BLaER1 treated with 17β-estradiol and CSF1 and Interleukin-3, amounts not matched to agents 10 nM and 100 nM (cell line): ENCODE results near the gene PGGT1B.

Source experiments
- H3K27ac ChIP-seq, 11 experiments: shearing (Covaris generic); formaldehyde crosslinking; 2 replicates each; pipeline ENCODE4 v1.8.1; 2022
- H3K27me3 ChIP-seq, 11 experiments: shearing (Covaris generic); formaldehyde crosslinking; 2 replicates each; pipeline ENCODE4 v1.8.1; 2022
- H3K36me3 ChIP-seq, 11 experiments: shearing (Covaris generic); formaldehyde crosslinking; 2 replicates each; pipeline ENCODE4 v1.8.1; 2022
- H3K4me1 ChIP-seq, 10 experiments: shearing (Covaris generic); formaldehyde crosslinking; 2 replicates each; pipeline ENCODE4 v1.8.1; 2022
- H3K4me2 ChIP-seq, 11 experiments: shearing (Covaris generic); formaldehyde crosslinking; 2 replicates each; pipeline ENCODE4 v1.8.1; 2022
- H3K4me3 ChIP-seq, 10 experiments: shearing (Covaris generic); formaldehyde crosslinking; 2 replicates each; pipeline ENCODE4 v1.8.1; 2022
- H3K9ac ChIP-seq, 11 experiments: shearing (Covaris generic); formaldehyde crosslinking; 2 replicates each; pipeline ENCODE4 v1.8.1; 2022
- H3K9me3 ChIP-seq, 11 experiments: shearing (Covaris generic); formaldehyde crosslinking; replicated peaks in 1 of 11; 2 replicates each; pipeline ENCODE4 v1.8.1; 2022
- H4K20me1 ChIP-seq, 11 experiments: shearing (Covaris generic); formaldehyde crosslinking; 2 replicates each; pipeline ENCODE4 v1.8.1; 2022
- Cebpa-rat ChIP-seq, 11 experiments: shearing (Covaris generic); IDR thresholded peaks; 2 replicates each; pipeline ENCODE4 v1.8.1; 2022

Gene PGGT1B

DNA sequence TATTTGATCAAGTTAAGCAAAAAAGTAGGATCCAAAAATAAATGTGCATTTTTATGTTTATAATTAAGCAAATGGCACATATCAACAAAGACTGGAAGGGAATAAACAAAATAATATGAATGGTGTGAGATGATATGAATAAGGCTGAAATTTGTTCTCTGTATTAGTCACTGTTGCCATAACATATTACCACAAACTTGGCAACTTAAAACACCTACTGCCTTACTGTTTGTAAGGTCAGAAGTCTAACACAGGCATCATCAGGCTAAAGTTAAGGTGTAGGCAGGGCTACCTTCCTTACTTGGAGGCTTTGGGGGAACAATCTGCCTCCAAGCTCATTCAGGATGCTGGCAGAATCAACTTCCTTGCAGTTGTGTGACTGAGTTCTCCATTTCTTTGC lies 19.3 kb downstream of the PGGT1B start:
- Histone ChIP-seq H3K9ac (no peak overlapping the region), H3K27ac (no peak overlapping the region), H3K36me3 (peaks cover 31 to 50% (median 38%) of the 10 kb centered on the region in 11 experiments), H3K4me2 (no peak overlapping the region), H3K4me3 (no peak overlapping the region), H3K27me3 (no peaks in the 10 kb centered on the region), H3K9me3 (no peaks in the 10 kb centered on the region), H3K4me1 (peaks cover 0 to 10% (median 0%) of the 10 kb centered on the region in 10 experiments; a peak in 6 of 20 replicates), H4K20me1 (peaks cover 12 to 64% (median 41%) of the 10 kb centered on the region in 11 experiments; a peak in 17 of 22 replicates)
- no peak for TF ChIP-seq Cebpa-rat (IDR thresholded peaks at IDR 0.05)

GRCh38 chr5:115241881-115242642 lies 20.6 kb downstream of the PGGT1B start:
- no peak overlapping the region for H3K4me3 ChIP-seq
- no peak overlapping the region for H3K9ac ChIP-seq
- no peak for TF ChIP-seq Cebpa-rat (IDR thresholded peaks at IDR 0.05)
- H3K27me3 ChIP-seq, result no peaks in the 10 kb centered on the region
- H4K20me1 ChIP-seq, result peaks cover 5 to 55% (median 32%) of the 10 kb centered on the region in 11 experiments; a peak in 17 of 22 replicates
- peak overlapping the region in 3 of 11 experiments; percentile 20 to 31 (median 21); a peak in 2 of 22 replicates for H3K4me2 ChIP-seq
- H3K36me3 ChIP-seq, result peaks cover 36 to 59% (median 45%) of the 10 kb centered on the region in 11 experiments
- no peaks in the 10 kb centered on the region for H3K9me3 ChIP-seq
- no peak overlapping the region for H3K27ac ChIP-seq
- H3K4me1 ChIP-seq, result peaks cover 0 to 10% (median 0%) of the 10 kb centered on the region in 10 experiments; a peak in 6 of 20 replicates

DNA sequence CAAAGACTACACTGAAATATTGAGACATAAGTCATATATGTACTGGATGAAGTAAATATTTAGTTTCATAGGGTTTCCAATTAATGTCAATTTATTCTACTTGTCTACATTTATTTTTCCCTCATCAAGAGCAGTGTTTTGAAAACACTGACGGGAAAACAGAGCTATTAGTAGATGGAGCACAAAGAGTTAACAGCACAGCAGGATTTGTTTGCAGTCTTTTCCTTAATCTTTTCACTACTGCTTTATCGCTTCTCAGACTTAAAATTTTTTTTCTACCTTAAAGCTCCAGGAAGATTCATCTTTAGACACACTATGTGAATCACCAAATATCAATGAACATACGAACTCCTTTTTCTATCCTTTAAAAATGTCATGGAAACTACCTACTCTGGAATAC lies 25.6 kb downstream of the PGGT1B start:
- Histone ChIP-seq H4K20me1 (peaks cover 0 to 26% (median 0%) of the 10 kb centered on the region in 11 experiments; a peak in 6 of 22 replicates), H3K36me3 (peaks cover 48 to 100% (median 79%) of the 10 kb centered on the region in 11 experiments), H3K4me3 (no peak overlapping the region), H3K4me2 (no peak overlapping the region), H3K27me3 (no peaks in the 10 kb centered on the region), H3K27ac (no peak overlapping the region), H3K9me3 (no peaks in the 10 kb centered on the region), H3K9ac (no peak overlapping the region), H3K4me1 (peaks cover 0 to 2% (median 0%) of the 10 kb centered on the region in 10 experiments; a peak in 2 of 20 replicates)
- no peak for TF ChIP-seq Cebpa-rat (IDR thresholded peaks at IDR 0.05)

DNA sequence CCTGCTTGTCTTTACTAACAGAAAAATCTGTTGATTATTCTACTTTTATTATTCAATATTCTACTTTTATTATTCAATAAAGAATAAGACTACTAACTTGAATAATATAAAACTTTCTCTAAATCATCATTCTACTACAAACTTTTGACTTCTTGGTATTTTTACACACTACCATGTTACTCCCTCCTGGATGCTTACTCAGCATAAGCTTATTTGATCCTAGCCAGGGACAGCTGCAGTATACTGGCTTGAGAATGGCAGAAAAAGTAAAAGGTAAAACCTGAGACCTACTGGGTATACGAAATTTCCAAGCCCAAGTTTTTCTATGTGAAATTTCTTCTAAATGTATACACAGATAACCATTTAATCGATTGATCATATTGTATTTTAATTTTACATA lies 26.1 kb downstream of the PGGT1B start:
- Histone ChIP-seq H3K9me3 (no peaks in the 10 kb centered on the region), H3K9ac (no peak overlapping the region), H3K4me2 (no peak overlapping the region), H3K4me3 (no peak overlapping the region), H4K20me1 (peaks cover 0 to 26% (median 0%) of the 10 kb centered on the region in 11 experiments; a peak in 4 of 22 replicates), H3K27me3 (no peaks in the 10 kb centered on the region), H3K4me1 (no peaks in the 10 kb centered on the region), H3K36me3 (peaks cover 53 to 100% (median 79%) of the 10 kb centered on the region in 11 experiments), H3K27ac (no peak overlapping the region)
- no peak for TF ChIP-seq Cebpa-rat (IDR thresholded peaks at IDR 0.05)

GRCh38 chr5:115231598-115231997 lies 31.1 kb downstream of the PGGT1B start:
- H3K4me1 ChIP-seq, result peaks cover 0 to 10% (median 0%) of the 10 kb centered on the region in 10 experiments; a peak in 3 of 20 replicates
- H3K4me3 ChIP-seq, result no peak overlapping the region
- no peak for TF ChIP-seq Cebpa-rat (IDR thresholded peaks at IDR 0.05)
- H3K27ac ChIP-seq, result no peak overlapping the region
- H4K20me1 ChIP-seq, result peaks cover 0 to 24% (median 0%) of the 10 kb centered on the region in 11 experiments; a peak in 3 of 22 replicates
- no peak overlapping the region for H3K4me2 ChIP-seq
- no peaks in the 10 kb centered on the region for H3K9me3 ChIP-seq
- H3K36me3 ChIP-seq, result peaks cover 64 to 100% (median 85%) of the 10 kb centered on the region in 11 experiments
- H3K9ac ChIP-seq, result no peak overlapping the region
- no peaks in the 10 kb centered on the region for H3K27me3 ChIP-seq

GRCh38 chr5:115229606-115230005 lies 33.1 kb downstream of the PGGT1B start:
- H3K36me3 ChIP-seq, result peaks cover 66 to 100% (median 84%) of the 10 kb centered on the region in 11 experiments
- TF ChIP-seq Cebpa-rat (IDR thresholded peaks at IDR 0.05), result no peak
- H3K4me1 ChIP-seq, result peaks cover 0 to 10% (median 0%) of the 10 kb centered on the region in 10 experiments; a peak in 3 of 20 replicates
- H3K9me3 ChIP-seq, result no peaks in the 10 kb centered on the region
- no peak overlapping the region for H3K4me2 ChIP-seq
- no peaks in the 10 kb centered on the region for H3K27me3 ChIP-seq
- H3K27ac ChIP-seq, result no peak overlapping the region
- H3K9ac ChIP-seq, result no peak overlapping the region
- peaks cover 0 to 22% (median 0%) of the 10 kb centered on the region in 11 experiments; a peak in 3 of 22 replicates for H4K20me1 ChIP-seq
- H3K4me3 ChIP-seq, result no peak overlapping the region

- H3K4me2 ChIP-seq, result no peak overlapping the region
- peaks cover 0 to 15% (median 0%) of the 10 kb centered on the region in 11 experiments; a peak in 4 of 22 replicates for H4K20me1 ChIP-seq
- H3K9ac ChIP-seq, result no peak overlapping the region
- no peak overlapping the region for H3K4me3 ChIP-seq
- H3K27ac ChIP-seq, result no peak overlapping the region
- no peaks in the 10 kb centered on the region for H3K9me3 ChIP-seq
- peaks cover 79 to 100% (median 90%) of the 10 kb centered on the region in 11 experiments for H3K36me3 ChIP-seq
- H3K27me3 ChIP-seq, result no peaks in the 10 kb centered on the region
- no peak for TF ChIP-seq Cebpa-rat (IDR thresholded peaks at IDR 0.05)
- H3K4me1 ChIP-seq, result peaks cover 0 to 10% (median 0%) of the 10 kb centered on the region in 10 experiments; a peak in 3 of 20 replicates
Observed at GRCh38 chr5:115227281-115227680, 35.4 kb downstream of the PGGT1B start.

GRCh38 chr5:115214541-115214940 lies 48.1 kb downstream of the PGGT1B start:
- H3K9ac ChIP-seq, result no peak overlapping the region
- no peaks in the 10 kb centered on the region for H4K20me1 ChIP-seq
- peaks cover 8 to 18% (median 13%) of the 10 kb centered on the region in 10 experiments; a peak in 17 of 20 replicates for H3K4me1 ChIP-seq
- H3K4me3 ChIP-seq, result no peak overlapping the region
- peaks cover 37 to 63% (median 52%) of the 10 kb centered on the region in 11 experiments for H3K36me3 ChIP-seq
- no peak overlapping the region for H3K27ac ChIP-seq
- peaks cover 0 to 9% (median 6%) of the 10 kb centered on the region in 11 experiments; a peak in 8 of 22 replicates for H3K9me3 ChIP-seq
- H3K27me3 ChIP-seq, result no peaks in the 10 kb centered on the region
- H3K4me2 ChIP-seq, result no peak overlapping the region
- TF ChIP-seq Cebpa-rat (IDR thresholded peaks at IDR 0.05), result no peak

- H3K4me2 ChIP-seq, result peak overlapping the region; percentile 20 to 84 (median 68); a peak in 18 of 22 replicates
- peak overlapping the region in 10 of 11 experiments; percentile 20 to 66 (median 48); a peak in 11 of 22 replicates for H3K9ac ChIP-seq
- peaks cover 12 to 33% (median 19%) of the 10 kb centered on the region in 11 experiments; a peak in 21 of 22 replicates for H3K36me3 ChIP-seq
- TF ChIP-seq Cebpa-rat (IDR thresholded peaks at IDR 0.05), result peak in 7 of 11 experiments; percentile 17 to 77 (median 48); a peak in 7 of 22 replicates
- H3K27ac ChIP-seq, result peak overlapping the region in 10 of 11 experiments; percentile 65 to 80 (median 72); a peak in 19 of 22 replicates
- H3K4me3 ChIP-seq, result no peak overlapping the region
- H3K4me1 ChIP-seq, result peaks cover 13 to 37% (median 21%) of the 10 kb centered on the region in 10 experiments; a peak in 19 of 20 replicates
- H3K27me3 ChIP-seq, result no peaks in the 10 kb centered on the region
- no peaks in the 10 kb centered on the region for H4K20me1 ChIP-seq
- no peaks in the 10 kb centered on the region for H3K9me3 ChIP-seq
Observed at GRCh38 chr5:115209279-115209678, 53.4 kb downstream of the PGGT1B start.
